Progenitor cell of endocrine pancreas (in vitro differentiated cells): ENCODE results near the gene ZFR2. TPM values are rescaled to one million over a fixed set of nuclear protein-coding genes. Genes with fewer than 3 reads are reported as not detected.
"Not testable (repeated sequence)": the region's sequence is repeated elsewhere in the genome, so short reads cannot be mapped to it uniquely, and the experiment has no call there.

Source experiments
- DNase-seq: peaks from one replicate; pipeline ENCODE4 v3.0.0; 2021; ENCODE audit warnings: low spot score; ENCODE audit not compliant: unreplicated experiment
- H3K27ac Mint-ChIP-seq: 2 replicates; pipeline ENCODE4 v1.8.0; 2021; ENCODE audit warnings: mild to moderate bottlenecking, moderate library complexity, mixed read lengths
- H3K27me3 Mint-ChIP-seq: 2 replicates; pipeline ENCODE4 v1.8.0; 2021; ENCODE audit warnings: mixed read lengths
- H3K36me3 Mint-ChIP-seq: 2 replicates; pipeline ENCODE4 v1.8.0; 2022; ENCODE audit warnings: mixed read lengths; ENCODE audit not compliant: insufficient read depth
- H3K4me1 Mint-ChIP-seq: 2 replicates; pipeline ENCODE4 v1.8.0; 2021; ENCODE audit warnings: low read depth, mixed read lengths
- H3K4me3 Mint-ChIP-seq: 2 replicates; pipeline ENCODE4 v1.8.0; 2021; ENCODE audit warnings: low read depth, mild to moderate bottlenecking, moderate library complexity, mixed read lengths
- H3K9me3 Mint-ChIP-seq: 2 replicates; pipeline ENCODE4 v1.8.0; 2021; ENCODE audit warnings: low read depth, mixed read lengths
- total RNA-seq: library from RNA; stranded (reverse); gene quantifications from 2 replicates; pipeline ENCODE4 v1.2.1, GENCODE V29; 2021
- TF ChIP-seq, protein P1 (sequence below): fragments of 200-600 bp; sonication (generic); IDR thresholded peaks from one replicate; pipeline ENCODE4 v1.5.0; 2021; ENCODE audit warnings: antibody characterized with exemption, mild to moderate bottlenecking; ENCODE audit not compliant: unreplicated experiment

Gene ZFR2
- total RNA-seq, 1 donor from 2014 or later = 3.5 TPM

- DNase-seq = no peak
- H3K4me3 Mint-ChIP-seq = no peak overlapping the region
Measured at GRCh38 chr19:3881272-3882040, 12.6 kb upstream of the ZFR2 start.

GRCh38 chr19:3880471-3881271 lies 11.8 kb upstream of the ZFR2 start, which contains the start of gene ATCAY:
Gene ATCAY (plus strand): TSS chr19:3880685. CDS start chr19:3885768, 5,083 bp downstream.
- Mint-ChIP-seq H3K27me3 (peaks cover 40% of the 10 kb centered on the region), H3K4me3 (no peak within 1 kb of the TSS), H3K27ac (no peak within 1 kb of the TSS), H3K9me3 (no peaks in the 10 kb centered on the region), H3K36me3 (no peaks in the 10 kb centered on the region), H3K4me1 (no peaks in the 10 kb centered on the region)
- DNase-seq = no peak
- TF ChIP-seq, protein P1, sequence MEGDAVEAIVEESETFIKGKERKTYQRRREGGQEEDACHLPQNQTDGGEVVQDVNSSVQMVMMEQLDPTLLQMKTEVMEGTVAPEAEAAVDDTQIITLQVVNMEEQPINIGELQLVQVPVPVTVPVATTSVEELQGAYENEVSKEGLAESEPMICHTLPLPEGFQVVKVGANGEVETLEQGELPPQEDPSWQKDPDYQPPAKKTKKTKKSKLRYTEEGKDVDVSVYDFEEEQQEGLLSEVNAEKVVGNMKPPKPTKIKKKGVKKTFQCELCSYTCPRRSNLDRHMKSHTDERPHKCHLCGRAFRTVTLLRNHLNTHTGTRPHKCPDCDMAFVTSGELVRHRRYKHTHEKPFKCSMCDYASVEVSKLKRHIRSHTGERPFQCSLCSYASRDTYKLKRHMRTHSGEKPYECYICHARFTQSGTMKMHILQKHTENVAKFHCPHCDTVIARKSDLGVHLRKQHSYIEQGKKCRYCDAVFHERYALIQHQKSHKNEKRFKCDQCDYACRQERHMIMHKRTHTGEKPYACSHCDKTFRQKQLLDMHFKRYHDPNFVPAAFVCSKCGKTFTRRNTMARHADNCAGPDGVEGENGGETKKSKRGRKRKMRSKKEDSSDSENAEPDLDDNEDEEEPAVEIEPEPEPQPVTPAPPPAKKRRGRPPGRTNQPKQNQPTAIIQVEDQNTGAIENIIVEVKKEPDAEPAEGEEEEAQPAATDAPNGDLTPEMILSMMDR = no peak

More at GRCh38 chr19:3881272-3882040, 12.6 kb upstream of the ZFR2 start:
- Mint-ChIP-seq H3K27me3 (peaks cover 40% of the 10 kb centered on the region), H3K9me3 (no peaks in the 10 kb centered on the region), H3K36me3 (no peaks in the 10 kb centered on the region), H3K4me1 (no peaks in the 10 kb centered on the region), H3K27ac (no peak overlapping the region)
- TF ChIP-seq, protein P1 = no peak

DNA sequence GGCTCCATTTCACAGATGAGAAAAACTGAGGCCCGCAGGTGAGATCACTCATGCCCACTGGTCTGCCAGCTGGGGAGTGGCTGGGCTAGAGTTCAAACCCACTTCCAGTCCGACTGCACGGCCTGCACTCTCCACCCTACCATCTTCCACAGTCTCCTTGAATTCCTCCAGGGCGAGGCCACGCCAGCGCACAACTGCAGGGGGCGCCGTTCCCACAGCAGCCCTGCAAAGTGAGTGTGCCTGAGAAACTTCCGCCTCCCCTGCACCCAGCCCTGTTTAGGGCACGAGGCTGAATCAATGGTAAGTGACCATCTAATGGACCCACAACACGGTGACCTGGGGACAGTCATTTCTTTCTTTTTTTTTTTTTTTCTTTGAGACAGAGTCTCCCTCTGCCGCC lies 10.8 kb upstream of the ZFR2 start:
- Mint-ChIP-seq H3K4me1 (no peaks in the 10 kb centered on the region), H3K36me3 (no peaks in the 10 kb centered on the region), H3K27me3 (peaks cover 40% of the 10 kb centered on the region), H3K4me3 (no peak overlapping the region), H3K9me3 (no peaks in the 10 kb centered on the region), H3K27ac (no peak overlapping the region)
- TF ChIP-seq, protein P1 = peak; percentile 15
- no peak for DNase-seq

DNA sequence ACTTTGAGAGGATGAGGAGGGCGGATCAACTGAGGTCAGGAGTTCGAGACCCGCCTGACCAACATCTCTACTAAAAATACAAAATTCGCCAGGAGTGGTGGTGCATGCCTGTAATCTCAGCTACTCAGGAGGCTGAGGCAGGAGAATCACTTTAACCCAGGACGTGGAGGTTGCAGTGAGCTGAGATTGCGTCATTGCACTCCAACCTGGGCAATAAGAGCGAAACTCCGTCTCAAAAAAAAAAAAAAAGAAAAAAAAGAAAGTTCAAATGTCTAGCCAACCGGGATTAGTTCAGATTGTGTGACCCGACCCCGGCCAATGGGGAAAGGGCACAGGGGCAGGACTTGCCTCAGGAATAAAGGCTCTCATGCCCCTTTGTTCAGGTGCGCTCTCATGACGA lies 5.9 kb upstream of the ZFR2 start:
- H3K9me3 Mint-ChIP-seq, DNase-seq, H3K4me3 Mint-ChIP-seq, H3K4me1 Mint-ChIP-seq, H3K36me3 Mint-ChIP-seq, H3K27ac Mint-ChIP-seq: not testable (repeated sequence)
- peaks cover 36% of the 10 kb centered on the region for H3K27me3 Mint-ChIP-seq

GRCh38 chr19:3873151-3873550 lies 4.3 kb upstream of the ZFR2 start:
- Mint-ChIP-seq H3K4me1 (no peaks in the 10 kb centered on the region), H3K27me3 (peaks cover 39% of the 10 kb centered on the region), H3K27ac (no peak overlapping the region), H3K9me3 (peaks cover 5% of the 10 kb centered on the region), H3K4me3 (no peak overlapping the region), H3K36me3 (no peaks in the 10 kb centered on the region)
- no peak for DNase-seq
- TF ChIP-seq, protein P1 = no peak
